ENCODE measurements around the gene ROR2.

Gene ROR2

DNA sequence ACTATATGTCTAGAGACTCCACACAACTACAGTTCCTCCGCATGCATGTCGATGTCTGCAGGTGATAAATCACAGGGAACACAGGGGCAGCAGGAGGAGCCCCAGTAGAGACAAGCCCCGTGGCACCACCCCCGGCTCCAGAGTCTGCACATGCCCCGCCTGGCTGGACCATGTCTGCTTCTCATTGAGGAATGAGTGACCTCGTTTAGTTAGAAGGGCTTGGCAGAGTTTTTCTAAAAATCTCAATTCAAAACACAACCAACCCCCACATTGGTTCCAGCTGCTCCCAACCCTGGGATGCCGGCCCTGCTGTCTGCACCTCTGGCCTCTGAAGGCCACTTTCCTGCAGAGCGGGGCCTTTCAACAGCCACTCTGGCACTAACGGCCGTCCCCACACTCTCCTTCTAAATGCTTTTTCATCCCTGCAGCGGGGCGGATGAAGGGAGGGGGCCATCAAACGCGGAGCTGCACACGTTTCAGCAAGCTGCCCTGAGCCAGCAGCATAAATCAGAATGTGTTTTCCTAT, 106.3 kb downstream of the ROR2 start:
- in situ Hi-C loops (cut with MboI; ENCODE audit: low sequenced_read_pairs) = no loop called here

GRCh38 chr9:91843093-91843492, 106.9 kb downstream of the ROR2 start:
- in situ Hi-C loops (cut with MboI; ENCODE audit: low sequenced_read_pairs) = no loop called here

DNA sequence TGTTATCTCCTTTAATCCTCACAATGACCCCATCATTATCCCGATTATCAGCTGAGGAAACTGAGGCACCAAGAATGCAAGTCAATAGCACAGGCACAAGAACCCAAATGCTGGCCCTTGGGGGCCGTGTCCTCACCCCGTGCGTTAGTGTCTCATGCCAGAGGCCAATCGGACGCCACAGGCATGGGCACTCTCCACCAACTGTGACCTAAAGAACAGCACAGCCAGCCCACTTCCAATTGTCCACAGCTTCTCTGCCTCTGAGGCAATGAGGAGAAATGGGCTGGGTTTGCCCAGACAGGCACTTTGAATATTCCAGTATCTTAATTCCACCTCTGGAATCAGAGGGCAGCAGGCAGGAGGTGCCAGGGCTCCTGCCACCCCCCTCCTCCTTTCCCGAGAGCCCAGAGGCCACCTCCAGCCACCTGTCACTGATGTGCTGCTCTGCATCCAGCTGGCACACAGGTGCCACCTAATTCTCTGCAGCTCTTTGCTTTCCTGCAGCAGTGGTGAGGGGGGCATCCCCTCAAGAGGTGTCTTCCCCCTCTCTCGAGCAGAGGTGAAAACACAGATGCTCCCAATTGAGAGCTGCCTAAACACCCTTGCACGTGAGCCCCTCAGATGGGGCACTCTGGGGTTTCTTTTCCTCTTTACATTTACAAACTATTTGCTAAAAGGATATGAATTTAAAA, 107.5 kb downstream of the ROR2 start:
- in situ Hi-C loops (cut with MboI; ENCODE audit: low sequenced_read_pairs) = no loop called here

DNA sequence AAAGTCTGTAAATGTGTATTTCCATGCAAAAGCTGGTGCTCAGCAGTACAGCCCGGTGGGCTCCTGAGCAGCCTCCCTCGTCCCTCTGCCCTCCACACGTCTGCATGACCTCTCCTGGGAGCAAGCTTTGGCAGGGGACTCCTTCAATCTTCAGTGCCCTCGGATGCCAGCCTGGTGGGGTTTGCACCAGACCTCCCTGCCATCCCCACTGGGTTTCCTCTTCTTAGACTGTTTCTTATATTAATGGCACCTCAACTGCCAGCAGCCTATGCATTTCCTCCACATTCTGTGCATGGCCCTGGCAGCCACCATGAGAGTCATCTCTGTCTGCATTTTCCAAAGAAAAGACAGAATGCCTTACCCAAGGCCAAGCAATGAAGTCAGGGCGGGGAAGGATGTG, 108.4 kb downstream of the ROR2 start:
- in situ Hi-C loops (cut with MboI; ENCODE audit: low sequenced_read_pairs) = no loop called here

- in situ Hi-C loops (cut with MboI; ENCODE audit: low sequenced_read_pairs) = no loop called here
Measured at GRCh38 chr9:91840882-91841281, 109.1 kb downstream of the ROR2 start.

GRCh38 chr9:91840469-91840868, 109.6 kb downstream of the ROR2 start:
- in situ Hi-C loops (cut with MboI; ENCODE audit: low sequenced_read_pairs) = no loop called here

GRCh38 chr9:91839926-91840465, 110.0 kb downstream of the ROR2 start:
- in situ Hi-C loops (cut with MboI; ENCODE audit: low sequenced_read_pairs) = no loop called here

GRCh38 chr9:91837981-91838731, 111.9 kb downstream of the ROR2 start:
- in situ Hi-C loops (cut with MboI; ENCODE audit: low sequenced_read_pairs) = no loop called here

DNA sequence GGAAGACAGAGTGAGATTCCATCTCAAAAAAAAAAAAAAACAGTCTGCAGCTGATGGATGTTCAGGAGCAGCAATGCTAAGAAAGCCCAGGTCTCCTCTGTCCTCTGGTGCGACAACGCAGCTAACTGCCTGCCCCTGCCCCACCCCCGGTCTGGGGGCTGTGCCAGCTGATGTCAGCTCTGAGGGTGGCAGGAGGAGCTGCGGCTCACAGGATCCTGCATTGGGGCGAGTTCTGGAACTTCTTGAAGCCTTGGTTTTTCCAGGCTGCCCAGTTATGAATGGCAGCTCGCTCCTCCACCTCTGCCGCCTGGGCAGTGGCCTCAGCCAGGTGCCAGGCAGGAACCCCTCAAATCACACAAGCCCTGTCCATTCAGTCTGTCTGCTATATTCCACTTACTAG, 113.5 kb downstream of the ROR2 start:
- in situ Hi-C loops (cut with MboI; ENCODE audit: low sequenced_read_pairs) = no loop called here

GRCh38 chr9:91835632-91836031, 114.4 kb downstream of the ROR2 start:
- in situ Hi-C loops (cut with MboI; ENCODE audit: low sequenced_read_pairs) = no loop called here

- in situ Hi-C loops (cut with MboI; ENCODE audit: low sequenced_read_pairs) = no loop called here
Measured at GRCh38 chr9:91835216-91835615, 114.8 kb downstream of the ROR2 start.

DNA sequence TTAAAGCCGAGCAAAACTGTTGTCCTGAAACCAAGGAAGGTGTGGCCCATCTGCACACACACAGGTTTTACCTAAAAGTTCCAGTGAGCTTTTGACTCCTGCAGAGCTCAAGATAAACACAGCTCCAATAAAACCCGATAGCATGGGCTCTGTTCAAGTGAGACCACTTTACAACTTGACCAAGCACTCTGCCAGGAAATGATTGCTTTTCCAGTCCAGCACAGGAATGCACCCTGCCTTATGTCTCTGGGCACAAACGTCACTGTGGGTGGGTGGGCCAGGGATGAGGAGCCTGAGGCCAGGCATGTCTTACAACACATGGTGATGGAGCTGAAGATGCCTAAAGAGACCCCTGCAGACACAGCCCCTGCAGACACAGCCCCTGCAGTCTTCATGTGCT, 115.3 kb downstream of the ROR2 start:
- in situ Hi-C loops (cut with MboI; ENCODE audit: low sequenced_read_pairs) = no loop called here

- in situ Hi-C loops (cut with MboI; ENCODE audit: low sequenced_read_pairs) = no loop called here
Measured at GRCh38 chr9:91833878-91834255, 116.2 kb downstream of the ROR2 start.

- in situ Hi-C loops (cut with MboI; ENCODE audit: low sequenced_read_pairs) = no loop called here
Measured at GRCh38 chr9:91833096-91833877, 116.7 kb downstream of the ROR2 start.

DNA sequence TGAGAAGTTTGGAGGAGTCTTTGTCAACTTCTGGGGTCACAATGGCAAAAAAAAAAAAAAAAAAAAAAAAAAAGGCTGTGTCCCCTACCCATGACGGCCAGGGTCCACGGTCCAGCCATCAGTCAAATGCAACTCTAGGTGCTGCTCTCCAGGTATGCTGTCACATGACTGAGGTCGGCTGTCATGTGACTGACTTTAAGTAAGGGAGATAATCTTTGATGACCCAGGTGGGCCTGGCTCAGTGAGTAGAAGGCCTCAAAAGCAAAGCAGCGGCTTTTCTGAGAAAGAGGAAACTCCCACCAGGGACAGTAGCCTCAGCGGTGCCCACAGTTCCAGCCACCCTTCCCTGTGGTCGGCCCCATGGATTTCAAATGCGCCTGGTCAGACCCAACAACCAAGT, 117.7 kb downstream of the ROR2 start:
- in situ Hi-C loops (cut with MboI; ENCODE audit: low sequenced_read_pairs) = no loop called here

GRCh38 chr9:91825866-91826265, 124.2 kb downstream of the ROR2 start:
- in situ Hi-C loops (cut with MboI; ENCODE audit: low sequenced_read_pairs) = no loop called here

DNA sequence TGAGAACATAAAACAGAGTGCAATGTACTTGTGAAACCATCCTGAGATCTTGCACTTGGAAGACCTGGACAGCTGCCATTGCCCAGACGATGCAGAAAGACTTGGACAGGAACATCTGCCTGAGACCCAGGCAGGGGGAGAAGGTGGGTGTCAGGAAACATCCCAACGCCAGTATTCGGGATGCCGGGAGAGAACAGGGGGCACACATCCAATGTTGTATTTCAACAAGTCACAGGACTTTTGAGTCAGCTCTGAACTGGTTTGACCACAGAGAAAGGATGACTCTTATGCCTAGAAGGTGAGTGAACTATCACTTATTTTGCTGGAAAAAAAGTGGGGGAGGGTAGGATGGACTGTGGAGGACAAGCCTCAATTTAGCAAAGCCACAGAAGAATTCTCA, 124.6 kb downstream of the ROR2 start:
- in situ Hi-C loops (cut with MboI; ENCODE audit: low sequenced_read_pairs) = no loop called here

DNA sequence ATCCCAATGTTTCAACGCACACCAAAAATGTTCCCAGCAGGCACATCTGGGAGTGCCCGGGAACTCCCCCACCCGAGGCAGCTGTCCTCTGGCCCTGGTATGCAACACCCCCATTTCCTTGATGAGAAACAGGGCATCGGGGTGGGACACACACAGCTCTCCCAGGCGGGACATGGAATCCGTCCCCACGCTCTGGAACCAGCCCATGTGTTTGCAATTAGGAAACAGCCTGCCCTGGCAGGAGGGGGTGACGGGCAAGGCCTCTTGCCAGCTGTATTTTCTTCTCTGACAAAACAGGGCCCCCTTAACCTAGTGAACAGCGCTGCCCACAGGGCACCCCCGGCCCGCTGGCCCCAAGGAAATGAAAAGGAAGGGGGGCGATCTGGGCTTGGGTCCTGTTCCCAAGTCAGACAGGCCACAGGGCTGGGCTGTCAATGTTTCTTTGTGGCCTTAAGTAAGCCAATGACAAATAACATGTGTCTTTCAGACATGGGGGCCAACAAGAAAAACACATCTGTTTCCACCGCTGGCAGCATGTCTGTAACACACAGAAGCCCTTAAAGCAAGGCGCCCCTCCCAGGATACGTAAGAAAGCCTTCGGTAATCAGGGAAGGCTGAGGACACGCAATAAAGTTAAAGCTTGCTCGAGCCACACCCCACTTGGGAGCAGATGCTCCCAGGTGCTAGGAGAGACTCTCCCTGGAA, 125.3 kb downstream of the ROR2 start:
- in situ Hi-C loops (cut with MboI; ENCODE audit: low sequenced_read_pairs) = no loop called here

DNA sequence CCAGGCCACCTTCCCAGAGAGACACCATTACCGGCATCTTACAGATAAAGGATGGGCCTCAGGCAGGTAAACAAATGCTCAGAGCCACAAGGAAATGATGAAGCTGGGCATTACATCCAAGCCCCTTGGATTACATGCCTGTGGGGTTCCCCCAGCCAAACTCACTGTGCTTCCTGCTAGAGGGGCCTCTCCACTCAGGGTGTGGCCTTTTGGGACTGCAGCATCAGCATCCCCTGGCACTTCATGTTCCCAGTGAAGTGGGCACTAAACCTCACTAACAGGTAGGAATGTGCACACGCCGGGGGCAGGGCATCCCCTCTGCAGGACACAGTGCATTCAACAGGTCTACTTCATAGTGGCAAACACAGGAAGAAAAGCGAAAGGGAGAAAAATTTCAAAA, 125.9 kb downstream of the ROR2 start:
- in situ Hi-C loops (cut with MboI; ENCODE audit: low sequenced_read_pairs) = no loop called here

GRCh38 chr9:91820949-91821880, 128.8 kb downstream of the ROR2 start:
- in situ Hi-C loops (cut with MboI; ENCODE audit: low sequenced_read_pairs) = no loop called here
